Activated T-helper 2 cell treated with anti-CD3 and anti-CD28 coated beads, Interferon-gamma antibody, Interleukin-2, Interleukin-4, amounts not matched to agents 10 μg/mL and 5 μg/mL and 100 μg/mL, durations not matched to agents 14 hours and 24 hours and 36 hours (primary cell): ENCODE measurements around the gene WWC1. TPM values are rescaled to one million over a fixed set of nuclear protein-coding genes. Genes with fewer than 3 reads are reported as not detected.

Experiments used
- DNase-seq: peaks from one replicate; pipeline ENCODE4 v3.0.0; 2021; ENCODE audit warnings: low spot score
- H3K27ac Mint-ChIP-seq: one replicate; pipeline ENCODE4 v1.8.0; 2021; ENCODE audit warnings: mixed read lengths
- H3K27me3 Mint-ChIP-seq: one replicate; pipeline ENCODE4 v1.8.0; 2021; ENCODE audit warnings: low read depth, mixed read lengths
- H3K36me3 Mint-ChIP-seq: one replicate; pipeline ENCODE4 v1.8.0; 2021; ENCODE audit warnings: low read depth, mixed read lengths
- H3K4me1 Mint-ChIP-seq: one replicate; pipeline ENCODE4 v1.8.0; 2021; ENCODE audit warnings: low read depth, mixed read lengths
- H3K4me3 Mint-ChIP-seq: one replicate; pipeline ENCODE4 v1.8.0; 2021; ENCODE audit warnings: low read depth, mild to moderate bottlenecking, moderate library complexity, mixed read lengths
- H3K9me3 Mint-ChIP-seq: one replicate; pipeline ENCODE4 v1.8.0; 2021; ENCODE audit warnings: mixed read lengths
- intact Hi-C: fragments of 100-400 bp; cut with micrococcal nuclease; formaldehyde crosslinking; loops from one replicate; pipeline ENCODE4 v1.15.1; 2023
- total RNA-seq: library from RNA; stranded (reverse); gene quantifications from 2 replicates; pipeline ENCODE4 v1.2.3, GENCODE V29; 2022

WWC1 gene
- total RNA-seq, 1 donor from 2014 or later: 0.59 TPM

DNA sequence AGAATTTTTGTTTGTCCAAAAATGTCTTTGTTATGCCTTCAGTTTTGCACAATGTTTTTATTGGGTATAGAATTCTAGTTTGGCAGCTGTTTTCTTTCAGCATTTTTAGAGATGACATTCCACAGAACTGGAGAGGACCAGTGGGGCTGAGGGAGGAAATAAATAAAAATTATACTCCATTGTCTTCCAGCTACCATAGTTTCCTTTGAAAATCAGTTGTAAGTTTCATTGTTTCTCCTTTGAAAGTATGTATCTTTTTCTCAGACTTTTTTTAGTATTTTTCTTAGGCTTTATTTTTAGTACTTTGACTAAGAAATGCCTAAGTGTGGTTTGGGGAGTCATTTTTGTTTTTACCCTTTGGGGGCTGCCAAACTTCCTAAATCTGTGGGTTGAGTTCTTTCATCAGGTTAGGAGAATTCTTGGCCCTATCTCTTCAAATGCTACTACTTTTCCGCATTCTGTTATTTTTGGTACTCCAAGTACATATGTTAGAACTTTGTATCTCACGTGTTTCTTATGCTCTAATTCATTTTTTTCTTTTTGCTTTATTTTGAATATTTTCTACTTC, 222.5 kb downstream of the WWC1 start:
- no peak overlapping the region for H3K4me3 Mint-ChIP-seq
- no peaks in the 10 kb centered on the region for H3K27me3 Mint-ChIP-seq
- intact Hi-C loops: no loop called here
- no peak for DNase-seq
- peaks cover 17% of the 10 kb centered on the region for H3K9me3 Mint-ChIP-seq
- no peaks in the 10 kb centered on the region for H3K4me1 Mint-ChIP-seq
- peaks cover 96% of the 10 kb centered on the region for H3K36me3 Mint-ChIP-seq
- no peak overlapping the region for H3K27ac Mint-ChIP-seq

Other genes with a start within 250 kb of the WWC1 start
- 129 and 131 TPM in 2 replicates for gene RARS1, start 194.8 kb downstream of the WWC1 start, total RNA-seq
- not detected in 2 replicates for gene FBLL1, start 237.7 kb downstream of the WWC1 start, total RNA-seq